Measurements from ENCODE around the gene ADAMTS4.

The ADAMTS4 gene

DNA sequence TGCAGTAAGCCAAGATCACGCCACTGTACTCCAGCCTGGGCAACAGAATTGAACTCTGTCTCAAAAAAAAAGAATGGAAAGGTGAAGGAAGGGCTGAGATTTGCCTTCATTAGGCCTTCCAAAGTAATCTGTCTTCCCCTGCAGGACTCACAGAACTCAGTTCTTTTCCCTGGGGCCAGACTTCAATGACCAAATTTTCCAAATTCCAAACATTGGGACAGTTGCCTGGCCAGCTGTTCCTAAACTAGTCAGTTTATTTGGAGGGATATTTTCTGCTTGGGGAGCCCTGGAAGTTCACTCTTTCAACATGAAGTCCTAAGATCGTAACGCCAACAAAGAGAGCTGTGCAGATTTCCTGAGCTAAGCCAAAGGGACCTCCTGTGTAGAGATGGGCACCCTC, 61.0 kb downstream of the ADAMTS4 start:
- DNase-seq: no peak
